ENCODE measurements around the gene FAAP100.

FAAP100 gene

GRCh38 chr17:81514489-81514738 is 37.7 kb downstream of the FAAP100 start:
- H3K4me3 ChIP-seq (ENCODE audit: low read length) = peak overlapping the region; percentile 76; the same call in 1 of the 2 replicates
- TF ChIP-seq ZNF274 (IDR thresholded peaks at IDR 0.05; ENCODE audit: low read depth, low read length) = no peak

GRCh38 chr17:81513753-81514488 is 38.2 kb downstream of the FAAP100 start:
- H3K4me3 ChIP-seq (ENCODE audit: low read length) = peak overlapping the region; percentile 76; the same call in 1 of the 2 replicates
- no peak for TF ChIP-seq ZNF274 (IDR thresholded peaks at IDR 0.05; ENCODE audit: low read depth, low read length)

DNA sequence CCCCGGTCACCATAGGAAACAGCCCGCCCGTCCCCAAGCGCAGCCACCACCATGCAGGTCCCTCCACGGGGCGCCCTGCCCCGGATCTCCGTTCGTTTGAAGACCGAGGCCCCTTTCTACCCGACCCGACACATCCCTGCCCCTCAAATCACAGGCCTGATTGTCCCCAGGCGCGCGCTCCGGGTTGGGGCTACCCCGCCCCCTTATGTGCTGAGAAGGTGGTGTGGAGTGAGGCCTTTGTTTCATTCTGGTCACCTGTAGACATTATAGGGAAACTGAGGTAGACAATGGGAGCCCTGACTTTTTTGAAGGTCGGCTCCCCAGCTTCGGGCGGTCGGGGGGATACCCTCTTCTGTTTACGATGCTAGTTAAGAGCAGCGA is 38.8 kb downstream of the FAAP100 start:
- no peak for TF ChIP-seq ZNF274 (IDR thresholded peaks at IDR 0.05; ENCODE audit: low read depth, low read length)
- H3K4me3 ChIP-seq (ENCODE audit: low read length) = peak overlapping the region; percentile 76; the same call in 1 of the 2 replicates

GRCh38 chr17:81512562-81513371 is 39.4 kb downstream of the FAAP100 start, which contains the start of gene ACTG1:
Gene ACTG1, minus strand, starts transcription at chr17:81512799. Its CDS starts 445 bp downstream, at chr17:81512354.
- no peak for TF ChIP-seq ZNF274 (IDR thresholded peaks at IDR 0.05; ENCODE audit: low read depth, low read length)

GRCh38 chr17:81511804-81512561 is 40.2 kb downstream of the FAAP100 start:
- H3K4me3 ChIP-seq (ENCODE audit: low read length) = peak overlapping the region; percentile 97
- TF ChIP-seq ZNF274 (IDR thresholded peaks at IDR 0.05; ENCODE audit: low read depth, low read length) = no peak

More at GRCh38 chr17:81512562-81513371, 39.4 kb downstream of the FAAP100 start, which contains the start of gene ACTG1:
- peak within 1 kb of the TSS; percentile 97 for H3K4me3 ChIP-seq (ENCODE audit: low read length)

GRCh38 chr17:81511554-81511803 is 40.7 kb downstream of the FAAP100 start:
- peak overlapping the region; percentile 97 for H3K4me3 ChIP-seq (ENCODE audit: low read length)
- no peak for TF ChIP-seq ZNF274 (IDR thresholded peaks at IDR 0.05; ENCODE audit: low read depth, low read length)

GRCh38 chr17:81510785-81511553 is 41.2 kb downstream of the FAAP100 start:
- TF ChIP-seq ZNF274 (IDR thresholded peaks at IDR 0.05; ENCODE audit: low read depth, low read length) = no peak
- H3K4me3 ChIP-seq (ENCODE audit: low read length) = peak overlapping the region; percentile 97

DNA sequence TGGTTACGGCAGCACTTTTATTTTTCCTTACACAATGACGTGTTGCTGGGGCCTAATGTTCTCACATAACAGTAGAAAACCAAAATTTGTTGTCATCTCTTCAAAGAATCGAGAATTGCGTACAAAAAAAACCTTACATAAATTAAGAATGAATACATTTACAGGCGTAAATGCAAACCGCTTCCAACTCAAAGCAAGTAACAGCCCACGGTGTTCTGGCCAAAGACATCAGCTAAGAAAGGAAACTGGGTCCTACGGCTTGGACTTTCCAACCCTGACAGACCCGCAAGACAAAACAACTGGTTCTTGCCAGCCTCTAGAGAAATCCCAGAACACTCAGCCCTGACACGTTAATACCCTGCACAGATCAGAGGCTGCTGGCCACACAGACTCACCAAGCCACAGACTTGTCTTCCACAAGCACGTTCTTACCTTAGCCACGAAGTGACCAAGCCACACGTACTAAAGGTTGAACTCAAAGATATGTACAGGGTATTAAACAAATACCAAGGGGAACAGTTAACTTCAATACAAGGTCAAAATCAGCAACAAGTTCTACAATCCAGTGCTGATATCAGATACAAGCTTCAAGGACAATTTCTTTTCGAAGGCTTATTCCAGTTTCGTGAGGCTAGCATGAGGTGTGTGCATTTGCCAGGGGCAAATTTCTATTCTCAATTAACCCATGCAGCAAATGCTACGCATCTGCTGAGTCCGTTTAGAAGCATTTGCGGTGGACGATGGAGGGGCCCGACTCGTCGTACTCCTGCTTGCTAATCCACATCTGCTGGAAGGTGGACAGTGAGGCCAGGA is 42.0 kb downstream of the FAAP100 start:
- H3K4me3 ChIP-seq (ENCODE audit: low read length) = peak overlapping the region; percentile 97
- no peak for TF ChIP-seq ZNF274 (IDR thresholded peaks at IDR 0.05; ENCODE audit: low read depth, low read length)

GRCh38 chr17:81509207-81509971 is 42.8 kb downstream of the FAAP100 start:
- TF ChIP-seq ZNF274 (IDR thresholded peaks at IDR 0.05; ENCODE audit: low read depth, low read length) = no peak
- peak overlapping the region; percentile 97 for H3K4me3 ChIP-seq (ENCODE audit: low read length)

DNA sequence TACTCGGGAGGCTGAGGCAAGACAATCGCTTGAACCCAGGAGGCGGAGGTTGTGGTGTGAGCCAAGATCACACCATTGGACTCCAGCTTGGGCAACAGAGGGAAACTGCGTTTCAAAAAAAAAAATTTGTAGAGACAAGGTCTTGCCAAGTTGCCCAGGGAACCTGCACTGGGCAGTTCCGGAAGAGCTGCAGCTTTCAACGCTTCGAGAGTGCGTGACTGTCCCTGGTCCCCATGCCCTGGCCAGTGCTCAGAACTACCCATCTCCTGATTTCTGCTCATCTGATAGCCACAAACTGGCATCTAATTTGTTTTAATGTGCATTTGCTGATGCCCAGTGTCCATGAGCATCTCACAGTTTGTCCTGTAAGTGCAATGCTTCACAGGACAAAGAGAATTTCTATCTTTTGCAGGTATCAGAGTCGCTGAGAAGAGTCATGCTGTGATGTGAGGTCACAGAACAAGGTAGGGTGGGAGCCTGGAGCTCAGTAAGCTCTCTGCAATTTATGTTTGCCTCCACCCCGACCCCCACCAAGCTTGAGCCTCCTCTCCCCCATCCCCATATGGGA is 43.4 kb downstream of the FAAP100 start:
- H3K4me3 ChIP-seq (ENCODE audit: low read length) = no peak overlapping the region; the same call in 1 of the 2 replicates
- TF ChIP-seq ZNF274 (IDR thresholded peaks at IDR 0.05; ENCODE audit: low read depth, low read length) = no peak

DNA sequence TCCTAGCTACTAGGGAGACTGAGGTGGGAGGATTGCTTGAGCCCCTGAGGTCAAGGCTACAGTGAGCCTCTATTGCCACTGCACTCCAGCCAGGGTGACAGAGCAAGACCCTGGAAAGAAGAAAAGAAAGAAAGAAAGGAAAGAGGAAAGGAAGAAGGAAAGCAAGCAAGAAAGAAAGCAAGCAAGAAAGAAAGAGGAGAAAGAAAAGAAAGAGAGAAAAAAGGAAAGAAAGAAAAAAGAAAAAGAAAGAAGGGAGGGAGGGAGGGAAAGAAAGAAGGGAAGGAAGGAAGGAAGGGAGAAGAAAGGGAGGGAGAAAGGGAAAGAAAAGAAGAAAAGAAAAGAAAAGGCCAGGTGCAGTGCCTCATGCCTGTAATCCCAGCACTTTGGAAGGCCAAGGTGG is 48.5 kb downstream of the FAAP100 start:
- no peak overlapping the region for H3K4me3 ChIP-seq (ENCODE audit: low read length)
- TF ChIP-seq ZNF274 (IDR thresholded peaks at IDR 0.05; ENCODE audit: low read depth, low read length) = no peak

- H3K4me3 ChIP-seq (ENCODE audit: low read length) = no peak overlapping the region
- no peak for TF ChIP-seq ZNF274 (IDR thresholded peaks at IDR 0.05; ENCODE audit: low read depth, low read length)
These were observed 49.6 kb downstream of the FAAP100 start for GRCh38 chr17:81502471-81503017.

Data from GM08714 (cell line).